ENCODE results near the gene CNTN4. TPM values are rescaled to one million over a fixed set of nuclear protein-coding genes. Genes with fewer than 3 reads are reported as not detected.

CNTN4 gene
- total RNA-seq, 1 experiment from 2014 or later: 0.12 TPM

DNA sequence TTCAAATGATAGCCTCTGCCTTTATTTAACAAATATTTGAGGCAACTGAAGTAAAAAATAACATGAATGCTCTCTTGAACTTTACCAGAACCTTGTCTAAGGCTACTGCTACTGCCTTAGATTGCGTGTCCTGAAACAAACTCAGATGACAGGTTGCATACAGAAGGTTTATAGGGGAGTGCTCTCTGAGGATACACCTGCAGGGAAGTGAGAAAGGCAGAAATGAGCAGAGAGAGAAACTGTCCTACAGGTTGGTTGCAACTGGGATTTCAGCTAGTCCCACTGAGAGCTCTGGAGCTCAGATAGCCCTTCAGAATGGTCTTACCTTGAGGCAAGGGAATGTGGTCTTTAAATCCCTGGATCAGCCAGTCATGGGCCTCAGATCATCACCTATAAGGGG lies 846.0 kb downstream of the CNTN4 start:
- no TSS peak for BruUV-seq (replicated peaks)
- H3K9me3 Mint-ChIP-seq (ENCODE audit: unreplicated experiment): no peaks in the 10 kb centered on the region

DNA sequence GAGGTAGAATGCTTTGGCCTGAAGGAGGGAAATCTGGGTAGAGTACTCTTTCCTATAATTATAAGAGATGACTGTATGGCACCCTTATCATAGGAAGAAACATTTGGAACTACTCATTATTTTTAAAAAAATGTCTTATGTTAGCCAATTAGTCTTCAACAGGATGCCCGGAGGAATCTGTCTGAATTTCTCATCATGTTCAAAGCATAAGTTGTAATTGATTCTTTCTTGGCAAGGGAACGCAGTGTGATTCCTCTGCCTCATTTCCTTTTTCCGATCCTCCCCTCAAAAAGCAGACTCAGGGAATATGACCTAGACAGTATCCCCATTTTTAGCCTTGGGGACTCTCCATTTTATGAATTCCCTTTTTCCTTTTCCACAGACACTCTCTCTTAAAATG lies 846.5 kb downstream of the CNTN4 start:
- Mint-ChIP-seq H3K27me3 (ENCODE audit: insufficient read depth, unreplicated experiment) (peaks cover 89% of the 10 kb centered on the region), H3K27ac (ENCODE audit: low read depth, unreplicated experiment) (no peak overlapping the region), H3K36me3 (ENCODE audit: insufficient read depth, unreplicated experiment) (no peaks in the 10 kb centered on the region), H3K4me3 (ENCODE audit: unreplicated experiment) (no peak overlapping the region), H3K9me3 (ENCODE audit: unreplicated experiment) (no peaks in the 10 kb centered on the region), H3K4me1 (ENCODE audit: insufficient read depth, unreplicated experiment) (no peaks in the 10 kb centered on the region)
- intact Hi-C loops (cut with micrococcal nuclease): no loop called here
- no TSS peak for BruUV-seq (replicated peaks)
- DNase-seq (ENCODE audit: unreplicated experiment): no peak
- TF ChIP-seq, protein P1, sequence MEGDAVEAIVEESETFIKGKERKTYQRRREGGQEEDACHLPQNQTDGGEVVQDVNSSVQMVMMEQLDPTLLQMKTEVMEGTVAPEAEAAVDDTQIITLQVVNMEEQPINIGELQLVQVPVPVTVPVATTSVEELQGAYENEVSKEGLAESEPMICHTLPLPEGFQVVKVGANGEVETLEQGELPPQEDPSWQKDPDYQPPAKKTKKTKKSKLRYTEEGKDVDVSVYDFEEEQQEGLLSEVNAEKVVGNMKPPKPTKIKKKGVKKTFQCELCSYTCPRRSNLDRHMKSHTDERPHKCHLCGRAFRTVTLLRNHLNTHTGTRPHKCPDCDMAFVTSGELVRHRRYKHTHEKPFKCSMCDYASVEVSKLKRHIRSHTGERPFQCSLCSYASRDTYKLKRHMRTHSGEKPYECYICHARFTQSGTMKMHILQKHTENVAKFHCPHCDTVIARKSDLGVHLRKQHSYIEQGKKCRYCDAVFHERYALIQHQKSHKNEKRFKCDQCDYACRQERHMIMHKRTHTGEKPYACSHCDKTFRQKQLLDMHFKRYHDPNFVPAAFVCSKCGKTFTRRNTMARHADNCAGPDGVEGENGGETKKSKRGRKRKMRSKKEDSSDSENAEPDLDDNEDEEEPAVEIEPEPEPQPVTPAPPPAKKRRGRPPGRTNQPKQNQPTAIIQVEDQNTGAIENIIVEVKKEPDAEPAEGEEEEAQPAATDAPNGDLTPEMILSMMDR (IDR thresholded peaks at IDR 0.05; ENCODE audit: unreplicated experiment): no peak
- CTCF ChIA-PET: no interaction called here
- POLR2A ChIA-PET: no interaction called here

More for the DNA sequence above, 846.0 kb downstream of the CNTN4 start:
- no peak for DNase-seq (ENCODE audit: unreplicated experiment)
- POLR2A ChIA-PET: no interaction called here
- no peaks in the 10 kb centered on the region for H3K4me1 Mint-ChIP-seq (ENCODE audit: insufficient read depth, unreplicated experiment)
- H3K4me3 Mint-ChIP-seq (ENCODE audit: unreplicated experiment): no peak overlapping the region
- CTCF ChIA-PET: interaction anchor here (0.9 kb wide), 1 partner anchor 23 kb away, joined by 3 read pairs; no protein-coding TSS in a partner anchor
- H3K27ac Mint-ChIP-seq (ENCODE audit: low read depth, unreplicated experiment): no peak overlapping the region
- intact Hi-C loops (cut with micrococcal nuclease): no loop called here
- TF ChIP-seq, protein P1 (IDR thresholded peaks at IDR 0.05; ENCODE audit: unreplicated experiment): no peak
- peaks cover 94% of the 10 kb centered on the region for H3K27me3 Mint-ChIP-seq (ENCODE audit: insufficient read depth, unreplicated experiment)
- no peaks in the 10 kb centered on the region for H3K36me3 Mint-ChIP-seq (ENCODE audit: insufficient read depth, unreplicated experiment)

DNA sequence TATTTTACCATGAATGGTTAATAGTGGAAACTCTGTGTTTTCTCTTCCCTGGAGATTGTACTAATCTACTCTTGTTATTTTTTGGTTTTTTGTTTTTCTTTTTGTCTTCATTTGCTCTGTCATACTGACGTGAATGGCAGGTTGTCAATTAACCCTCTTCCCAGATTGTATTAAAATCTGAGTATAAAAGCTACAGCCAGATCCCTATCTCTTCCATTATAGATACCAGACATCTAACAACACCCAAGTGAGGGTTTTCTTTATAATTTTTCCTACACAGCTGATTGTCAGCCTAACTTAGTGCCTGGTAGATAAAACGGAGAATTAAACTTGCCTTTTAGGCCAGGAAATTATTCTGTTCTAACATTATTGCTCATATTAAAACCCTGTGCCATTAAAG lies 848.9 kb downstream of the CNTN4 start:
- CTCF ChIA-PET: interaction anchor here (0.6 to 0.7 kb wide), 2 partner anchors 54 to 217 kb away, joined by 3 to 5 read pairs; no protein-coding TSS in a partner anchor
- intact Hi-C loops (cut with micrococcal nuclease): no loop called here
- no TSS peak for BruUV-seq (replicated peaks)
- DNase-seq (ENCODE audit: unreplicated experiment): no peak
- H3K4me3 Mint-ChIP-seq (ENCODE audit: unreplicated experiment): no peak overlapping the region
- H3K9me3 Mint-ChIP-seq (ENCODE audit: unreplicated experiment): no peaks in the 10 kb centered on the region
- POLR2A ChIA-PET: no interaction called here
- H3K27me3 Mint-ChIP-seq (ENCODE audit: insufficient read depth, unreplicated experiment): peaks cover 66% of the 10 kb centered on the region
- no peak overlapping the region for H3K27ac Mint-ChIP-seq (ENCODE audit: low read depth, unreplicated experiment)
- H3K36me3 Mint-ChIP-seq (ENCODE audit: insufficient read depth, unreplicated experiment): no peaks in the 10 kb centered on the region
- TF ChIP-seq, protein P1 (IDR thresholded peaks at IDR 0.05; ENCODE audit: unreplicated experiment): no peak
- H3K4me1 Mint-ChIP-seq (ENCODE audit: insufficient read depth, unreplicated experiment): no peaks in the 10 kb centered on the region

DNA sequence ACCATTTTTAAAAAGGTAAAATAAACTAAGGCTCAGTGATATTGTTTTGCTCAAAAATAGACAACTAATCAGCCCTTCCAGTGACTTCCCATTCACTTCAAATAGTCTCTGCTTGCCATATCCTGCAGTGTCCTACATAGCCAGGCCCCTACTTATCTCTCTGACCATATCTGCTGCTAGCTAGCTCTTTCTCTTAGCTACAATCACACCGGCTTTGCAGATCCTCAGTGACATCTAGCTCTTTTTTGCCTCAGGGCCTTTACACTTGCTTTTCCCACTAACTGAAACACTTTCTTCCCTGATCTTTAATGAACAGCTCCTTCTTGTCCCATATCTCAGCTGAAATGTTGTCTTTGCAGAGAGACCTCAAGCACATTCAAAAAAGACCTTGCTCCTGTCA lies 850.2 kb downstream of the CNTN4 start:
- ChIA-PET CTCF (no interaction called here), POLR2A (no interaction called here)
- BruUV-seq (replicated peaks): no TSS peak
- no peak for DNase-seq (ENCODE audit: unreplicated experiment)
- no peak overlapping the region for H3K27ac Mint-ChIP-seq (ENCODE audit: low read depth, unreplicated experiment)
- TF ChIP-seq, protein P1 (IDR thresholded peaks at IDR 0.05; ENCODE audit: unreplicated experiment): no peak
- H3K9me3 Mint-ChIP-seq (ENCODE audit: unreplicated experiment): peaks cover 8% of the 10 kb centered on the region
- H3K36me3 Mint-ChIP-seq (ENCODE audit: insufficient read depth, unreplicated experiment): no peaks in the 10 kb centered on the region
- intact Hi-C loops (cut with micrococcal nuclease): no loop called here
- H3K27me3 Mint-ChIP-seq (ENCODE audit: insufficient read depth, unreplicated experiment): peaks cover 71% of the 10 kb centered on the region
- no peaks in the 10 kb centered on the region for H3K4me1 Mint-ChIP-seq (ENCODE audit: insufficient read depth, unreplicated experiment)
- H3K4me3 Mint-ChIP-seq (ENCODE audit: unreplicated experiment): no peak overlapping the region
